WTC11 (cell line): ENCODE measurements around the gene SLIT2. TPM values are rescaled to one million over a fixed set of nuclear protein-coding genes. Genes with fewer than 3 reads are reported as not detected.

Experiments
- ATAC-seq: fragments of 200-7000 bp; cut with Tn5 transposase; 2 replicates; pipeline ENCODE4 v1.10.0; 2021; ENCODE audit warnings: mild to moderate bottlenecking, moderate library complexity
- CTCF ChIA-PET: fragments of 300-600 bp; sonication (Branson Sonifier 250); formaldehyde crosslinking; loops from one replicate; lab custom pipeline; 2021; ENCODE audit warnings: antibody characterized with exemption; lab: Charles Lee
- POLR2A ChIA-PET: fragments of 350-600 bp; sonication (Branson Sonifier 250); formaldehyde crosslinking; loops from one replicate; lab custom pipeline; 2021; ENCODE audit warnings: antibody characterized with exemption; lab: Charles Lee
- DNase-seq: peaks from one replicate; pipeline ENCODE4 v3.0.0; 2021; ENCODE audit warnings: low spot score
- H3K27ac Mint-ChIP-seq: 2 replicates; pipeline ENCODE4 v1.8.0; 2021; ENCODE audit warnings: mixed read lengths
- H3K27me3 Mint-ChIP-seq: 2 replicates; pipeline ENCODE4 v1.8.0; 2021; ENCODE audit warnings: low read depth, mild to moderate bottlenecking, moderate library complexity, mixed read lengths
- H3K36me3 Mint-ChIP-seq: 2 replicates; pipeline ENCODE4 v1.8.0; 2021; ENCODE audit warnings: mixed read lengths
- H3K4me1 Mint-ChIP-seq: 2 replicates; pipeline ENCODE4 v1.8.0; 2022; ENCODE audit warnings: mixed read lengths
- H3K4me3 Mint-ChIP-seq: 2 replicates; pipeline ENCODE4 v1.8.0; 2021; ENCODE audit warnings: mild to moderate bottlenecking, moderate library complexity, mixed read lengths
- H3K9me3 Mint-ChIP-seq: 2 replicates; pipeline ENCODE4 v1.8.0; 2021; ENCODE audit warnings: mixed read lengths
- CBFB ChIP-seq: sonication (generic); formaldehyde crosslinking; IDR thresholded peaks from 2 replicates; pipeline ENCODE4 v1.8.1; 2022; ENCODE audit warnings: mild to moderate bottlenecking, low read depth, missing genetic modification reagents
- CREB1 ChIP-seq: sonication (generic); formaldehyde crosslinking; IDR thresholded peaks from 2 replicates; pipeline ENCODE4 v1.8.0; 2023; ENCODE audit warnings: mild to moderate bottlenecking, missing genetic modification reagents
- ETV6 ChIP-seq: sonication (generic); formaldehyde crosslinking; IDR thresholded peaks from 2 replicates; pipeline ENCODE4 v1.8.1; 2022; ENCODE audit warnings: mild to moderate bottlenecking, missing genetic modification reagents
- FOXJ3 ChIP-seq: sonication (generic); formaldehyde crosslinking; IDR thresholded peaks from 2 replicates; pipeline ENCODE4 v1.9.0; 2021; ENCODE audit warnings: missing genetic modification reagents, mild to moderate bottlenecking, borderline replicate concordance
- GTF2I ChIP-seq: fragments of 250-450 bp; sonication (Bioruptor Pico); conservative IDR thresholded peaks from 2 replicates; pipeline ENCODE4 v1.4.0; 2021; ENCODE audit warnings: mild to moderate bottlenecking
- KAT7 ChIP-seq: sonication (generic); formaldehyde crosslinking; IDR thresholded peaks from 2 replicates; pipeline ENCODE4 v1.8.1; 2023; ENCODE audit warnings: missing genetic modification reagents, mild to moderate bottlenecking, borderline replicate concordance
- MXD4 ChIP-seq: fragments of 250-450 bp; sonication (Bioruptor Pico); IDR thresholded peaks from 2 replicates; pipeline ENCODE4 v1.8.0; 2021; ENCODE audit warnings: mild to moderate bottlenecking, moderate library complexity, borderline replicate concordance
- MYBL2 ChIP-seq: sonication (generic); formaldehyde crosslinking; IDR thresholded peaks from 2 replicates; pipeline ENCODE4 v1.8.1; 2023; ENCODE audit warnings: mild to moderate bottlenecking, moderate library complexity, missing genetic modification reagents
- SOX15 ChIP-seq: fragments of 250-450 bp; sonication (Bioruptor Pico); IDR thresholded peaks from 2 replicates; pipeline ENCODE4 v1.9.0; 2021; ENCODE audit warnings: mild to moderate bottlenecking
- TEAD4 ChIP-seq: sonication (generic); formaldehyde crosslinking; IDR thresholded peaks from 2 replicates; pipeline ENCODE4 v1.8.0; 2022; ENCODE audit warnings: mild to moderate bottlenecking, missing genetic modification reagents
- ZNF423 ChIP-seq: fragments of 250-450 bp; sonication (Bioruptor Pico); IDR thresholded peaks from 2 replicates; pipeline ENCODE4 v2.1.2; 2022; ENCODE audit warnings: mild to moderate bottlenecking, moderate library complexity
- ZSCAN18 ChIP-seq: fragments of 250-450 bp; sonication (Bioruptor Pico); IDR thresholded peaks from 2 replicates; pipeline ENCODE4 v2.1.2; 2022; ENCODE audit warnings: mild to moderate bottlenecking, moderate library complexity
- total RNA-seq: library from RNA; stranded (reverse); gene quantifications from 3 replicates; pipeline ENCODE4 v1.2.3, GENCODE V29; 2021
- TF ChIP-seq, protein P1 (sequence below): fragments of 250-450 bp; sonication (Bioruptor Pico); conservative IDR thresholded peaks from 2 replicates; pipeline ENCODE4 v1.9.0; 2021; ENCODE audit warnings: mild to moderate bottlenecking
- TF ChIP-seq, protein P2 (sequence below): sonication (generic); formaldehyde crosslinking; IDR thresholded peaks from 2 replicates; pipeline ENCODE4 v1.8.1; 2022; ENCODE audit warnings: low read depth, mild to moderate bottlenecking, moderate library complexity, missing genetic modification reagents, borderline replicate concordance
- TF ChIP-seq, protein P3 (sequence below): sonication (generic); formaldehyde crosslinking; IDR thresholded peaks from 2 replicates; pipeline ENCODE4 v1.8.0; 2022; ENCODE audit warnings: mild to moderate bottlenecking, missing genetic modification reagents
- TF ChIP-seq, protein P4 (sequence below): fragments of 250-450 bp; sonication (Bioruptor Pico); IDR thresholded peaks from 2 replicates; pipeline ENCODE4 v1.9.0; 2021; ENCODE audit warnings: mild to moderate bottlenecking, borderline replicate concordance

SLIT2 gene
- total RNA-seq, 1 experiment from 2014 or later: 6.8 TPM

- ATAC-seq: no peak
- no peaks in the 10 kb centered on the region for H3K27me3 Mint-ChIP-seq
- no peak overlapping the region for H3K27ac Mint-ChIP-seq
- no peaks in the 10 kb centered on the region for H3K36me3 Mint-ChIP-seq
- H3K4me3 Mint-ChIP-seq: no peak overlapping the region
- DNase-seq: no peak
- ChIA-PET CTCF (no interaction called here), POLR2A (no interaction called here)
- no peak for TF ChIP-seq KAT7 (CRISPR knock-in tag)
- no peak for TF ChIP-seq MYBL2 (CRISPR knock-in tag)
- TF ChIP-seq ETV6 (CRISPR knock-in tag): no peak
- no peak for TF ChIP-seq SOX15 (CRISPR knock-in tag)
- peaks cover 39% of the 10 kb centered on the region for H3K4me1 Mint-ChIP-seq
- H3K9me3 Mint-ChIP-seq: no peaks in the 10 kb centered on the region
Observed at GRCh38 chr4:20287246-20287645, 35.5 kb downstream of the SLIT2 start.

DNA sequence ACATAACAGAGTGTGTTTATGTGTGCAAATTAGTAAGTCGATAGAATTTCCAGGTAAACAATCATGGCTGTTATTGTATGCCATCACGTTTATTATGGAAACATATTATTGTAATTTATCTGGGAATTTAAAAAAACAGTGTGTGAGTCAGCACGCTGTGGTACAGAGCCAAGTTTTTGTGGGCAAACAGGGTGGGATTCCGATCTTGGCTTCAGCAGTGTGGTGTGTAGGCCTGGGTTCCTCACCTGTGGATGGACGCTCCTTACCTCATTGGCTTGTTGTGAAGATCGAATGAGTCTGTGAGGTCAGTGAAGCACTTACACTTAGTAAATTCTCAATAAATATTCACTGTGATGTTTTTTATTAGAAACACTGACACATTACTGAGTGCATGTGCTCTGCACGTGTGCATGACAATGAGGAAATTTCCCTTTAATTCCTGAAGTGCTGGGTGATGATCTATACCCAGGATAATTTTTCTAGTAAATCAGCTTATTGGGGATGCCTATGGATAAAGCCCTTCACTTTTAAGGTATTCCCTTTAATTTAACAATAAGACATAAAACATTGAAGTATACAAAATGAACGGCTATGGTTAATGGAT is 36.4 kb downstream of the SLIT2 start:
- peaks cover 31% of the 10 kb centered on the region for H3K4me1 Mint-ChIP-seq
- H3K4me3 Mint-ChIP-seq: no peak overlapping the region
- ChIA-PET CTCF (no interaction called here), POLR2A (no interaction called here)
- no peaks in the 10 kb centered on the region for H3K36me3 Mint-ChIP-seq
- ATAC-seq (no peak), DNase-seq (no peak)
- H3K27ac Mint-ChIP-seq: no peak overlapping the region
- H3K27me3 Mint-ChIP-seq: no peaks in the 10 kb centered on the region
- H3K9me3 Mint-ChIP-seq: no peaks in the 10 kb centered on the region
- TF ChIP-seq, protein P1, sequence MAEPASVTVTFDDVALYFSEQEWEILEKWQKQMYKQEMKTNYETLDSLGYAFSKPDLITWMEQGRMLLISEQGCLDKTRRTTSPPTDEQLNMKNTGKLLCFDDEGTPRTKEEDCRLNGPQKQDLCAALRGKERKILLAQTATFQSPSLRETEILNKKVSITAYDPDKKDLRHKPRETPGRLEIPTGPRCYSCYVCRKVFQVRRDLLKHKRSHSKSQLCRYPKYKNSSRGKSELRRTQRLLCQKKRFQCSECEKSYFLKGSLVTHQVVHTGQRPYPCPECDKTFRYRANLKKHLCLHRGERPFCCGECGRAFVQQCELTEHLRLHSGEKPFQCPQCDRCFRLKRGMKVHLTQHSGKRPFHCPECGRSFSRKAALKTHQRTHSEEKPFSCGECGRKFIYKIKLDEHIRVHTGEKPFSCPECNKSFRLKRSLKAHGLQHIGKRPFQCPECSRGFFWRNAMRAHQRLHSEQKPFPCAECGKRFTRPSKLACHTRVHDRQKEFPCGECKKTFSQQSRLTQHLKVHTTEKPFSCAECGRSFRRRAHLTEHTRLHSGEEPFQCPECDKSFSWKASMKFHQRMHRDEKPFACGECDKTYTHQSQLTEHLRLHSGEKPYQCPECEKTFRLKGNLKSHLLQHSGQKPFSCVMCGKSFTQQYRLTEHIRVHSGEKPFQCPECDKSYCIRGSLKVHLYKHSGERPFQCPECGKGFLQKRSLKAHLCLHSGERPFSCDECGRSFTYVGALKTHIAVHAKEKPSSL: no peak
- TF ChIP-seq MXD4 (CRISPR knock-in tag) (no peak), FOXJ3 (CRISPR knock-in tag) (no peak), GTF2I (CRISPR knock-in tag) (no peak), CREB1 (CRISPR knock-in tag) (no peak), ZSCAN18 (CRISPR knock-in tag) (no peak)

- Mint-ChIP-seq H3K36me3 (no peaks in the 10 kb centered on the region), H3K4me1 (peaks cover 23% of the 10 kb centered on the region), H3K27ac (no peak overlapping the region; the same call in 1 of the 2 replicates), H3K9me3 (no peaks in the 10 kb centered on the region), H3K4me3 (no peak overlapping the region), H3K27me3 (no peaks in the 10 kb centered on the region)
- ChIA-PET CTCF (no interaction called here), POLR2A (no interaction called here)
- TF ChIP-seq, protein P2, sequence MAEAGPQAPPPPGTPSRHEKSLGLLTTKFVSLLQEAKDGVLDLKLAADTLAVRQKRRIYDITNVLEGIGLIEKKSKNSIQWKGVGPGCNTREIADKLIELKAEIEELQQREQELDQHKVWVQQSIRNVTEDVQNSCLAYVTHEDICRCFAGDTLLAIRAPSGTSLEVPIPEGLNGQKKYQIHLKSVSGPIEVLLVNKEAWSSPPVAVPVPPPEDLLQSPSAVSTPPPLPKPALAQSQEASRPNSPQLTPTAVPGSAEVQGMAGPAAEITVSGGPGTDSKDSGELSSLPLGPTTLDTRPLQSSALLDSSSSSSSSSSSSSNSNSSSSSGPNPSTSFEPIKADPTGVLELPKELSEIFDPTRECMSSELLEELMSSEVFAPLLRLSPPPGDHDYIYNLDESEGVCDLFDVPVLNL (CRISPR knock-in tag): no peak
- TF ChIP-seq, protein P3, sequence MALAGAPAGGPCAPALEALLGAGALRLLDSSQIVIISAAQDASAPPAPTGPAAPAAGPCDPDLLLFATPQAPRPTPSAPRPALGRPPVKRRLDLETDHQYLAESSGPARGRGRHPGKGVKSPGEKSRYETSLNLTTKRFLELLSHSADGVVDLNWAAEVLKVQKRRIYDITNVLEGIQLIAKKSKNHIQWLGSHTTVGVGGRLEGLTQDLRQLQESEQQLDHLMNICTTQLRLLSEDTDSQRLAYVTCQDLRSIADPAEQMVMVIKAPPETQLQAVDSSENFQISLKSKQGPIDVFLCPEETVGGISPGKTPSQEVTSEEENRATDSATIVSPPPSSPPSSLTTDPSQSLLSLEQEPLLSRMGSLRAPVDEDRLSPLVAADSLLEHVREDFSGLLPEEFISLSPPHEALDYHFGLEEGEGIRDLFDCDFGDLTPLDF: no peak
- no peak for ATAC-seq
- no peak for DNase-seq
Observed at GRCh38 chr4:20288846-20289512, 37.3 kb downstream of the SLIT2 start.

- no peaks in the 10 kb centered on the region for H3K9me3 Mint-ChIP-seq
- POLR2A ChIA-PET: no interaction called here
- H3K36me3 Mint-ChIP-seq: no peaks in the 10 kb centered on the region
- no peak for ATAC-seq
- peaks cover 19% of the 10 kb centered on the region for H3K4me1 Mint-ChIP-seq
- TF ChIP-seq TEAD4 (CRISPR knock-in tag) (no peak), CBFB (CRISPR knock-in tag) (no peak), ZNF423 (CRISPR knock-in tag) (no peak), MXD4 (CRISPR knock-in tag) (no peak)
- TF ChIP-seq, protein P4, sequence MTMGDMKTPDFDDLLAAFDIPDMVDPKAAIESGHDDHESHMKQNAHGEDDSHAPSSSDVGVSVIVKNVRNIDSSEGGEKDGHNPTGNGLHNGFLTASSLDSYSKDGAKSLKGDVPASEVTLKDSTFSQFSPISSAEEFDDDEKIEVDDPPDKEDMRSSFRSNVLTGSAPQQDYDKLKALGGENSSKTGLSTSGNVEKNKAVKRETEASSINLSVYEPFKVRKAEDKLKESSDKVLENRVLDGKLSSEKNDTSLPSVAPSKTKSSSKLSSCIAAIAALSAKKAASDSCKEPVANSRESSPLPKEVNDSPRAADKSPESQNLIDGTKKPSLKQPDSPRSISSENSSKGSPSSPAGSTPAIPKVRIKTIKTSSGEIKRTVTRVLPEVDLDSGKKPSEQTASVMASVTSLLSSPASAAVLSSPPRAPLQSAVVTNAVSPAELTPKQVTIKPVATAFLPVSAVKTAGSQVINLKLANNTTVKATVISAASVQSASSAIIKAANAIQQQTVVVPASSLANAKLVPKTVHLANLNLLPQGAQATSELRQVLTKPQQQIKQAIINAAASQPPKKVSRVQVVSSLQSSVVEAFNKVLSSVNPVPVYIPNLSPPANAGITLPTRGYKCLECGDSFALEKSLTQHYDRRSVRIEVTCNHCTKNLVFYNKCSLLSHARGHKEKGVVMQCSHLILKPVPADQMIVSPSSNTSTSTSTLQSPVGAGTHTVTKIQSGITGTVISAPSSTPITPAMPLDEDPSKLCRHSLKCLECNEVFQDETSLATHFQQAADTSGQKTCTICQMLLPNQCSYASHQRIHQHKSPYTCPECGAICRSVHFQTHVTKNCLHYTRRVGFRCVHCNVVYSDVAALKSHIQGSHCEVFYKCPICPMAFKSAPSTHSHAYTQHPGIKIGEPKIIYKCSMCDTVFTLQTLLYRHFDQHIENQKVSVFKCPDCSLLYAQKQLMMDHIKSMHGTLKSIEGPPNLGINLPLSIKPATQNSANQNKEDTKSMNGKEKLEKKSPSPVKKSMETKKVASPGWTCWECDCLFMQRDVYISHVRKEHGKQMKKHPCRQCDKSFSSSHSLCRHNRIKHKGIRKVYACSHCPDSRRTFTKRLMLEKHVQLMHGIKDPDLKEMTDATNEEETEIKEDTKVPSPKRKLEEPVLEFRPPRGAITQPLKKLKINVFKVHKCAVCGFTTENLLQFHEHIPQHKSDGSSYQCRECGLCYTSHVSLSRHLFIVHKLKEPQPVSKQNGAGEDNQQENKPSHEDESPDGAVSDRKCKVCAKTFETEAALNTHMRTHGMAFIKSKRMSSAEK (CRISPR knock-in tag): no peak
- CTCF ChIA-PET: no interaction called here
- H3K27ac Mint-ChIP-seq: no peak overlapping the region
- no peak overlapping the region for H3K4me3 Mint-ChIP-seq
- DNase-seq: no peak
- H3K27me3 Mint-ChIP-seq: no peaks in the 10 kb centered on the region
Observed at GRCh38 chr4:20289782-20290181, 38.1 kb downstream of the SLIT2 start.
